Measurements from ENCODE around the gene ARSA.
"Not testable (repeated sequence)": the region's sequence is repeated elsewhere in the genome, so short reads cannot be mapped to it uniquely, and the experiment has no call there.

Gene ARSA

GRCh38 chr22:50670914-50671538 is 43.1 kb upstream of the ARSA start:
- Histone ChIP-seq H3K27ac (ENCODE audit: low read depth, low read length) (no peak overlapping the region), H3K9ac (ENCODE audit: low read length) (no peak overlapping the region), H3K4me1 (ENCODE audit: control insufficient read depth, insufficient read depth, low read length) (no peaks in the 10 kb centered on the region), H3K4me3 (ENCODE audit: low read length) (no peak overlapping the region), H3K36me3 (ENCODE audit: control insufficient read depth, insufficient read depth, low read length) (no peaks in the 10 kb centered on the region), H3K27me3 (ENCODE audit: control insufficient read depth, insufficient read depth, low read length) (peaks cover 34% of the 10 kb centered on the region)

DNA sequence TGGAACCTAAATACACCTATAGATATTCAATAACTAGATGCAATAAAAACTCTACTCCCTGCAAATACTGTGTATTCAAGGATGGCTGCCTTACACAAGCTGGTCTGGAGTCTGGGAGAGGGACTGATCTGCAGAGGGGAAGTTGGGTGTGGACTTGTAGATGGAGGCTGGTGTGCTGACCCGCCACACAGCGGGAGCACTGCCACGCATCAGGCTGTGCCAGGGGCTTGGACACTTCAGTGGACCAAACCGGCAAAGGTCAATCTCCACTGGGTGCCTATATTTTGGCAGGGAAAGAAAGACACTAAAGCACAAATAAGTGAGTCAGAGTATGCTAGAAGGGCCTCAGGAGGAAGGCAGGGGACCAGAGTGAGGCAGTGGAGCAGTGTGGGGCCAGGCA is 42.6 kb upstream of the ARSA start:
- Histone ChIP-seq H3K4me1 (ENCODE audit: control insufficient read depth, insufficient read depth, low read length) (no peaks in the 10 kb centered on the region), H3K27me3 (ENCODE audit: control insufficient read depth, insufficient read depth, low read length) (peaks cover 29% of the 10 kb centered on the region), H3K36me3 (ENCODE audit: control insufficient read depth, insufficient read depth, low read length) (no peaks in the 10 kb centered on the region), H3K9ac (ENCODE audit: low read length) (no peak overlapping the region), H3K27ac (ENCODE audit: low read depth, low read length) (no peak overlapping the region), H3K4me3 (ENCODE audit: low read length) (no peak overlapping the region)

GRCh38 chr22:50665738-50666137 is 37.8 kb upstream of the ARSA start:
- Histone ChIP-seq H3K27me3 (ENCODE audit: control insufficient read depth, insufficient read depth, low read length) (peaks cover 3% of the 10 kb centered on the region), H3K36me3 (ENCODE audit: control insufficient read depth, insufficient read depth, low read length) (no peaks in the 10 kb centered on the region), H3K4me1 (ENCODE audit: control insufficient read depth, insufficient read depth, low read length) (no peaks in the 10 kb centered on the region), H3K4me3 (ENCODE audit: low read length) (no peak overlapping the region), H3K27ac (ENCODE audit: low read depth, low read length) (no peak overlapping the region), H3K9ac (ENCODE audit: low read length) (no peak overlapping the region)

GRCh38 chr22:50665212-50665611 is 37.3 kb upstream of the ARSA start:
- Histone ChIP-seq H3K27me3 (ENCODE audit: control insufficient read depth, insufficient read depth, low read length) (no peaks in the 10 kb centered on the region), H3K9ac (ENCODE audit: low read length) (no peak overlapping the region), H3K4me1 (ENCODE audit: control insufficient read depth, insufficient read depth, low read length) (no peaks in the 10 kb centered on the region), H3K27ac (ENCODE audit: low read depth, low read length) (no peak overlapping the region), H3K4me3 (ENCODE audit: low read length) (no peak overlapping the region), H3K36me3 (ENCODE audit: control insufficient read depth, insufficient read depth, low read length) (no peaks in the 10 kb centered on the region)

- Histone ChIP-seq H3K36me3 (ENCODE audit: control insufficient read depth, insufficient read depth, low read length) (no peaks in the 10 kb centered on the region), H3K27me3 (ENCODE audit: control insufficient read depth, insufficient read depth, low read length) (peaks cover 2% of the 10 kb centered on the region)
Observed at GRCh38 chr22:50660306-50660705, 32.4 kb upstream of the ARSA start.

DNA sequence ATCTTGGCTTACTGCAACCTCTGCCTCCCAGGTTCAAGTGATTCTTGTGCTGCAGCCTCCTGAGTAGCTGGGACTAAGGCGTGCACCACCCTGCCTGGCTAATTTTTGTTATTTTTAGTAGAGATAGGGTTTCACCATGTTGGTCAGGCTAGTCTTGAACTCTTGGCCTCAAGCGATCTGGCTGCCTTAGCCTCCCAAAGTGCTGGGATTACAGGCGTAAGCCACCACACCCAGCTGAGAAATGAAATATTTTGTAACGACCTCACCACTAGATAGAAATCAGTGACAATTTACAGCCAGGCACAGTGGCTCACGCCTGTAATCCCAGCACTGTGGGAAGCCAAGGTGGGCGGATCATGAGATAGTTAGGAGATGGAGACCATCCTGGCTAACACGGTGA is 31.8 kb upstream of the ARSA start:
- H3K36me3 ChIP-seq (ENCODE audit: control insufficient read depth, insufficient read depth, low read length); H3K27me3 ChIP-seq (ENCODE audit: control insufficient read depth, insufficient read depth, low read length); H3K9ac ChIP-seq (ENCODE audit: low read length); H3K4me3 ChIP-seq (ENCODE audit: low read length); H3K4me1 ChIP-seq (ENCODE audit: control insufficient read depth, insufficient read depth, low read length); H3K27ac ChIP-seq (ENCODE audit: low read depth, low read length): not testable (repeated sequence)

More at GRCh38 chr22:50660306-50660705, 32.4 kb upstream of the ARSA start:
- no peak overlapping the region for H3K27ac ChIP-seq (ENCODE audit: low read depth, low read length)
- H3K4me1 ChIP-seq (ENCODE audit: control insufficient read depth, insufficient read depth, low read length): no peaks in the 10 kb centered on the region
- no peak overlapping the region for H3K9ac ChIP-seq (ENCODE audit: low read length)
- no peak overlapping the region for H3K4me3 ChIP-seq (ENCODE audit: low read length)

DNA sequence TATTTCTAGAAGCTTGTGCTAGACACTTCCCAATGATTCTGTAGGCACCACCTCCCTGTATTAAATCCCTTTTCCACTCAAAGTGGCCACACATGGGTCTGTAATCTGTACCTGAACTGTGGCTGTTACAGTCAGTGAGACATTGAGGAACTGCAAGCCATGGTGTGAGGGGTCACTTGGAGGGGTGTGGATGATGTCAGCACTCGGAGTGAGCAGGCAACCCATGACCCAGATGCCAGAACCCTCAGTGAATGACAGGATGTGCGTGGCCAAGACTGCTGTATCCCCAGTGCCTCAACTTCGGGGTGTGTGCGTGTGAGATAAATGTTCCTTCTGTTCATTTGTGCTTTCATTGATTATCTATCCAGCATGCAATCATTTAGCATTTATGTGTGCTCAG is 30.0 kb upstream of the ARSA start:
- Histone ChIP-seq H3K36me3 (ENCODE audit: control insufficient read depth, insufficient read depth, low read length) (no peaks in the 10 kb centered on the region), H3K9ac (ENCODE audit: low read length) (no peak overlapping the region), H3K27ac (ENCODE audit: low read depth, low read length) (no peak overlapping the region), H3K4me1 (ENCODE audit: control insufficient read depth, insufficient read depth, low read length) (no peaks in the 10 kb centered on the region), H3K4me3 (ENCODE audit: low read length) (no peak overlapping the region), H3K27me3 (ENCODE audit: control insufficient read depth, insufficient read depth, low read length) (peaks cover 2% of the 10 kb centered on the region)

- Histone ChIP-seq H3K9ac (ENCODE audit: low read length) (no peak overlapping the region), H3K4me3 (ENCODE audit: low read length) (no peak overlapping the region), H3K27ac (ENCODE audit: low read depth, low read length) (no peak overlapping the region), H3K36me3 (ENCODE audit: control insufficient read depth, insufficient read depth, low read length) (no peaks in the 10 kb centered on the region), H3K4me1 (ENCODE audit: control insufficient read depth, insufficient read depth, low read length) (no peaks in the 10 kb centered on the region), H3K27me3 (ENCODE audit: control insufficient read depth, insufficient read depth, low read length) (peaks cover 2% of the 10 kb centered on the region)
Observed at GRCh38 chr22:50656122-50657070, 28.4 kb upstream of the ARSA start.

DNA sequence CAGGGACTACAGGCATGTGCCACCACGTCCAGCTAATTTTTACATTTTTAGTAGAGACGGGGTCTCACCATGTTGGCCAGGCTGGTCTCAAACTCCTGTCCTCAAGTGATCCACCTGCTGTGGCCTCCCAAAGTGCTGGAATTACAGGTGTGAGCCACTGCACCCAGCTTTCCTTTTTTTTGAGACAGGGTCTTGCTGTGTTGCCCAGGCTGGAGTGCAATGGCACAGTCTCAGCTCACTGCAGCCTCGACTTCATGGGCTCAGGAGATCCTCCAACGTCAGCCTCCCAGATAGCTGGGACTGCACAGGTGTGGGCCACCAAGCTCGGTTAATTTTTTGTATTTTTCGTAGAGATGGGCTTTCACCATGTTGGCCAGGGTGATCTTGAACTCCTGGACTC is 26.7 kb upstream of the ARSA start:
- not testable (repeated sequence) for H3K4me1 ChIP-seq (ENCODE audit: control insufficient read depth, insufficient read depth, low read length); H3K4me3 ChIP-seq (ENCODE audit: low read length); H3K36me3 ChIP-seq (ENCODE audit: control insufficient read depth, insufficient read depth, low read length); H3K27ac ChIP-seq (ENCODE audit: low read depth, low read length); H3K27me3 ChIP-seq (ENCODE audit: control insufficient read depth, insufficient read depth, low read length); H3K9ac ChIP-seq (ENCODE audit: low read length)

DNA sequence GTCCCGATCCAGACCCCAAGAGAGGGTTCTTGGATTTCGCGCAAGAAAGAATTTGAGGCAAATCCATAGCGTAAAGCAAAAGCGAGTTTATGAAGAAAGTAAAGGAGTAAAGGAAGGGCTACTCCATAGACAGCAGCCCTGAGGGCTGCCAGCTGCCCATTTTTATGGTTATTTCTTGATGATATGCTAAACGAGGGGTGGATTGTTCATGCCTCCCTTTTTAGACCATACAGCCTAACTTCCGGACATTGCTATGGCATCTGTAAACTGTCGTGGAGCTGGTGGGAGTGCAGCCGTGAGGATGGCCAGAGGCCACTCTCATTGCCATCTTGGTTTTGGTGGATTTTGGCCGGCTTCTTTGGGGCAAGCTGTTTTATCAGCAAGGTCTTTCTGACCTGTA is 25.3 kb upstream of the ARSA start:
- no peak overlapping the region for H3K27ac ChIP-seq (ENCODE audit: low read depth, low read length)
- no peak overlapping the region for H3K9ac ChIP-seq (ENCODE audit: low read length)
- no peaks in the 10 kb centered on the region for H3K4me1 ChIP-seq (ENCODE audit: control insufficient read depth, insufficient read depth, low read length)
- no peak overlapping the region for H3K4me3 ChIP-seq (ENCODE audit: low read length)
- H3K36me3 ChIP-seq (ENCODE audit: control insufficient read depth, insufficient read depth, low read length): no peaks in the 10 kb centered on the region
- peaks cover 2% of the 10 kb centered on the region for H3K27me3 ChIP-seq (ENCODE audit: control insufficient read depth, insufficient read depth, low read length)

GRCh38 chr22:50643821-50644101 is 15.8 kb upstream of the ARSA start:
- not testable (repeated sequence) for H3K4me1 ChIP-seq (ENCODE audit: control insufficient read depth, insufficient read depth, low read length); H3K9ac ChIP-seq (ENCODE audit: low read length); H3K36me3 ChIP-seq (ENCODE audit: control insufficient read depth, insufficient read depth, low read length); H3K4me3 ChIP-seq (ENCODE audit: low read length); H3K27ac ChIP-seq (ENCODE audit: low read depth, low read length)
- H3K27me3 ChIP-seq (ENCODE audit: control insufficient read depth, insufficient read depth, low read length): peaks cover 12% of the 10 kb centered on the region

GRCh38 chr22:50643021-50643820 is 15.3 kb upstream of the ARSA start:
- not testable (repeated sequence) for H3K4me3 ChIP-seq (ENCODE audit: low read length); H3K4me1 ChIP-seq (ENCODE audit: control insufficient read depth, insufficient read depth, low read length); H3K27ac ChIP-seq (ENCODE audit: low read depth, low read length); H3K9ac ChIP-seq (ENCODE audit: low read length); H3K36me3 ChIP-seq (ENCODE audit: control insufficient read depth, insufficient read depth, low read length)
- H3K27me3 ChIP-seq (ENCODE audit: control insufficient read depth, insufficient read depth, low read length): peaks cover 12% of the 10 kb centered on the region
